ENCODE data around the gene ARHGEF38.

- no peak for TF ChIP-seq POLR2A (IDR thresholded peaks at IDR 0.05; ENCODE audit: low read depth, low read length)
- no peak for TF ChIP-seq POLR2AphosphoS5 (IDR thresholded peaks at IDR 0.05; ENCODE audit: low read depth, low read length)
- TF ChIP-seq TAF1 (IDR thresholded peaks at IDR 0.05; ENCODE audit: borderline replicate concordance, low read depth, low read length) = no peak
Measured at GRCh38 chr4:105613306-105613705, 60.9 kb downstream of the ARHGEF38 start.

All from GM12892 (cell line).